Right lobe of liver (tissue), 6 donors: ENCODE data around the gene BCL2L1. TPM values are rescaled to one million over a fixed set of nuclear protein-coding genes. Genes with fewer than 3 reads are reported as not detected.

Experiments
- ATAC-seq, 4 donors: fragments of 200-7000 bp; cut with Tn5 transposase; one replicate each; pipeline ENCODE4 v1.9.1; 2020; ENCODE audit warnings: mild to moderate bottlenecking in 4 of 4, moderate library complexity in 4 of 4
- DNase-seq, 3 donors: peaks; one replicate each; pipeline ENCODE4 v3.0.0-alpha.2; 2020
- H3K27ac ChIP-seq, 3 donors: fragments of 200-600 bp; one replicate each; pipeline ENCODE4 v1.8.0; 2022
- H3K27me3 ChIP-seq, 2 donors: fragments of 200-600 bp; one replicate each; pipeline ENCODE4 v1.8.0; 2022
- H3K36me3 ChIP-seq, 4 donors: fragments of 200-600 bp; sonication (generic) in 1 of 4; one replicate each; pipeline versions ENCODE4 v1.5.1 to v1.8.0; 2017 to 2022; ENCODE audit warnings: control low read depth in 1 of 4
- H3K4me1 ChIP-seq, 4 donors: fragments of 200-600 bp; sonication (generic) in 1 of 4; one replicate each; pipeline versions ENCODE4 v1.5.1 to v1.8.0; 2017 to 2022; ENCODE audit warnings: control low read depth in 1 of 4
- H3K4me3 ChIP-seq, 3 donors: fragments of 200-600 bp; one replicate each; pipeline ENCODE4 v1.8.0; 2022
- H3K9me3 ChIP-seq, 4 donors: fragments of 200-600 bp; sonication (generic) in 1 of 4; one replicate each; pipeline versions ENCODE4 v1.5.1 to v1.8.0; 2017 to 2022; ENCODE audit warnings: control low read depth in 1 of 4
- CTCF ChIP-seq, 4 donors: fragments of 200-600 bp in 3 of 4; fragments of 450-650 bp in 1 of 4; IDR thresholded peaks; one replicate each; pipeline versions ENCODE4 v1.5.1 to v1.8.0; 2016 to 2022; ENCODE audit warnings: antibody characterized with exemption in 4 of 4, mild to moderate bottlenecking in 2 of 4
- POLR2A ChIP-seq: fragments of 450-650 bp; IDR thresholded peaks from one replicate; pipeline ENCODE4 v1.6.1; 2017; ENCODE audit warnings: antibody characterized with exemption, mild to moderate bottlenecking
- WGBS: methylation state at CpG from one replicate; pipeline ENCODE4 v1.1.6; 2018; ENCODE audit warnings: low coverage, low lambda C conversion rate; ENCODE audit not compliant: insufficient coverage; ENCODE audit errors: missing lambda C conversion rate; 5-methylcytosine and 5-hydroxymethylcytosine counted together
- intact Hi-C, 2 donors: fragments of 100-400 bp; cut with DNase I; formaldehyde crosslinking; loops; one replicate each; pipeline versions ENCODE4 v1.11.2 to v1.14.1; 2022
- total RNA-seq, 6 experiments: library from RNA; depleted of rRNA in 2 of 6; stranded (reverse); fragments of >200 nt in 2 of 6; fragmentation: NEBNext Ultra II Directional in 3 of 6; extraction: Animal tissue kit (Norgen Biotek cat#: 25700) in 3 of 6; gene quantifications; one replicate each; pipeline versions ENCODE4 v1.1.0 to v1.2.4, GENCODE V29; 2016 to 2023
- donor health status: DM: no; HTN: yes; CAD: no.
- donor health status: DM: no; HTN: no; CAD: no.
- donor health status: DM: no; HTN: no; CAD: no.
- donor health status: DM: no; HTN: yes; CAD: no.
- donor health status: DM: no; HTN: yes; CAD: no.

The BCL2L1 gene
- total RNA-seq, 6 experiments from 2014 or later: 30.5 to 96.1 (median 63.4) TPM

GRCh38 chr20:31666258-31667042, 56.2 kb downstream of the BCL2L1 start:
- peaks cover 0 to 66% (median 23%) of the 10 kb centered on the region in 4 donors for H3K4me1 ChIP-seq
- 90% methylated on average over 3 of the region's 7 CpGs for WGBS
- ATAC-seq (peak; percentile 12 to 41 (median 35)), DNase-seq (peak; percentile 56 to 73 (median 61))
- TF ChIP-seq CTCF (IDR thresholded peaks at IDR 0.05): peak in 1 of 4 donors; percentile 4
- no peak for TF ChIP-seq POLR2A
- no peak overlapping the region for H3K4me3 ChIP-seq
- H3K27me3 ChIP-seq: no peaks in the 10 kb centered on the region
- H3K9me3 ChIP-seq: no peaks in the 10 kb centered on the region
- peak overlapping the region; percentile 29 to 73 (median 39) for H3K27ac ChIP-seq
- peaks cover 0 to 9% (median 2%) of the 10 kb centered on the region in 4 donors for H3K36me3 ChIP-seq
- intact Hi-C loops: no loop called here

- Histone ChIP-seq H3K27ac (peak overlapping the region; percentile 29 to 73 (median 39)), H3K27me3 (no peaks in the 10 kb centered on the region), H3K4me1 (peaks cover 0 to 59% (median 23%) of the 10 kb centered on the region in 4 donors), H3K36me3 (peaks cover 0 to 9% (median 2%) of the 10 kb centered on the region in 4 donors), H3K9me3 (no peaks in the 10 kb centered on the region), H3K4me3 (no peak overlapping the region)
- ATAC-seq (no peak), DNase-seq (no peak)
- 95% methylated on average over 10 of the region's 10 CpGs for WGBS
- intact Hi-C loops: no loop called here
- no peak for TF ChIP-seq CTCF (IDR thresholded peaks at IDR 0.05)
- no peak for TF ChIP-seq POLR2A
Observed at GRCh38 chr20:31665753-31666152, 56.9 kb downstream of the BCL2L1 start.

- Histone ChIP-seq H3K27me3 (no peaks in the 10 kb centered on the region), H3K4me3 (no peak overlapping the region), H3K9me3 (no peaks in the 10 kb centered on the region), H3K27ac (peak overlapping the region; percentile 29 to 73 (median 38)), H3K36me3 (peaks cover 0 to 9% (median 2%) of the 10 kb centered on the region in 4 donors), H3K4me1 (peaks cover 0 to 51% (median 23%) of the 10 kb centered on the region in 4 donors)
- 23% methylated on average over 2 of the region's 2 CpGs for WGBS
- intact Hi-C loops: loop anchor here (5.0 kb wide), 1 partner anchor 57 kb away; the partner anchor contains the start of gene BCL2L1 (in 2 of the 2)
- DNase-seq: peak; percentile 42 to 66 (median 65)
- TF ChIP-seq POLR2A (no peak), CTCF (IDR thresholded peaks at IDR 0.05) (no peak)
- peak; percentile 28 to 72 (median 66) for ATAC-seq
Observed at GRCh38 chr20:31664696-31665354, 57.8 kb downstream of the BCL2L1 start.

GRCh38 chr20:31663838-31664695, 58.6 kb downstream of the BCL2L1 start:
- Histone ChIP-seq H3K27me3 (no peaks in the 10 kb centered on the region), H3K36me3 (peaks cover 0 to 9% (median 2%) of the 10 kb centered on the region in 4 donors), H3K27ac (peak overlapping the region; percentile 29 to 73 (median 38)), H3K9me3 (no peaks in the 10 kb centered on the region), H3K4me3 (no peak overlapping the region), H3K4me1 (peaks cover 0 to 51% (median 23%) of the 10 kb centered on the region in 4 donors)
- WGBS: 18% methylated on average over 7 of the region's 11 CpGs
- peak; percentile 50 to 81 (median 78) for ATAC-seq
- no peak for TF ChIP-seq CTCF (IDR thresholded peaks at IDR 0.05)
- TF ChIP-seq POLR2A: peak; percentile 49
- intact Hi-C loops: loop anchor here (5.0 kb wide), 1 partner anchor 58 kb away; the partner anchor contains the start of gene BCL2L1 (in 2 of the 2)
- peak; percentile 48 to 86 (median 85) for DNase-seq
